Esophagus muscularis mucosa (tissue), 4 donors: ENCODE results near the gene TNFSF11. TPM values are rescaled to one million over a fixed set of nuclear protein-coding genes. Genes with fewer than 3 reads are reported as not detected.

Source experiments
- DNase-seq: peaks from one replicate; pipeline ENCODE4 v3.0.0-alpha.2; 2017; ENCODE audit errors: extremely low spot score
- H3K27ac ChIP-seq, 4 donors: fragments of 200-600 bp; sonication (generic); replicated peaks in 1 of 4; 1 replicate in 3 of 4; 2 replicates in 1 of 4; pipeline ENCODE4 v1.5.1; 2016 to 2019; ENCODE audit warnings: mild to moderate bottlenecking in 1 of 4
- H3K27me3 ChIP-seq, 4 donors: fragments of 200-600 bp; sonication (generic); one replicate each; pipeline versions ENCODE4 v1.5.1 to v1.6.0; 2016 to 2019
- H3K36me3 ChIP-seq, 4 donors: fragments of 200-600 bp; sonication (generic); one replicate each; pipeline ENCODE4 v1.5.1; 2016 to 2019
- H3K4me1 ChIP-seq, 4 donors: fragments of 200-600 bp; sonication (generic); one replicate each; pipeline ENCODE4 v1.5.1; 2016 to 2019
- H3K4me3 ChIP-seq, 4 donors: fragments of 200-600 bp; sonication (generic); 1 replicate in 2 of 4; 2 replicates in 2 of 4; pipeline ENCODE4 v1.5.1; 2016 to 2019; ENCODE audit warnings: mild to moderate bottlenecking in 4 of 4, moderate library complexity in 1 of 4
- H3K9me3 ChIP-seq, 4 donors: fragments of 200-600 bp; sonication (generic); 1 replicate in 3 of 4; 2 replicates in 1 of 4; pipeline ENCODE4 v1.5.1; 2016 to 2019
- EP300 ChIP-seq: sonication (generic); formaldehyde crosslinking; IDR thresholded peaks from one replicate; pipeline ENCODE4 v1.6.1; 2017; ENCODE audit warnings: antibody characterized with exemption
- POLR2A ChIP-seq: fragments of 450-650 bp; IDR thresholded peaks from one replicate; pipeline ENCODE4 v1.6.1; 2017; ENCODE audit warnings: antibody characterized with exemption, moderate library complexity, mild to moderate bottlenecking, low read depth
- POLR2AphosphoS5 ChIP-seq, 2 donors: sonication (generic); formaldehyde crosslinking; IDR thresholded peaks; one replicate each; pipeline ENCODE4 v1.6.1; 2017; ENCODE audit warnings: antibody characterized with exemption in 2 of 2
- WGBS: methylation state at CpG from one replicate; pipeline ENCODE4 v1.1.5; 2018; 5-methylcytosine and 5-hydroxymethylcytosine counted together
- intact Hi-C: fragments of 100-400 bp; cut with DNase I; formaldehyde crosslinking; loops from one replicate; pipeline ENCODE4 v1.15.1; 2023
- total RNA-seq, 4 donors: library from RNA; depleted of rRNA; stranded (reverse); fragments of >200 nt; gene quantifications; one replicate each; pipeline versions ENCODE4 v1.1.0 to v1.2.1, GENCODE V29; 2016
- TF ChIP-seq, protein P1 (sequence below), 3 experiments: fragments of 200-600 bp in 2 of 3; fragments of 450-650 bp in 1 of 3; sonication (generic) in 2 of 3; IDR thresholded peaks; one replicate each; pipeline ENCODE4 v1.5.1; 2017 to 2019; ENCODE audit warnings: antibody characterized with exemption in 3 of 3, mild to moderate bottlenecking in 2 of 3, moderate library complexity in 1 of 3

The TNFSF11 gene
- total RNA-seq, 4 donors from 2014 or later: 0.17 TPM; not detected in 3

DNA sequence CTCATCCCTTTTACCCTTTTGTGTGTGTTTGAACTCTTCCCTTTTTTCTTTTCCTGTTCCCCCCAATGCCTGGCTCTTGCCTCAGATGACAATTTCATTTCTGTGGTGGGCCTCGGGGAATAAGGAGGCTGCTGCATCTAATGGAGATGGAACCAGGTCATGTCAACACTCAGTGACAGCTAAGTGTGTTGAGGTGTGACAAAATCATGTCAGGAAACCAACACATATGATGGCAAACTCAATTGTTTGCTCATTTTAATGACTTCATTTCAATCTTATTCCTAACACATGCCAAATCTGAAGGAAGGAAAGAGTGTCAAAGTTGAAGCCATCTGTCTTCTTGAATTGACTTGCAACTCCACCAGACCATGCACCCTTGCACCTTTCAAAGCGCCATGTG is 36.7 kb downstream of the TNFSF11 start:
- Histone ChIP-seq H3K27ac (no peak overlapping the region), H3K4me1 (no peaks in the 10 kb centered on the region), H3K27me3 (no peaks in the 10 kb centered on the region), H3K9me3 (no peaks in the 10 kb centered on the region), H3K36me3 (no peaks in the 10 kb centered on the region), H3K4me3 (no peak overlapping the region)
- no peak for DNase-seq
- intact Hi-C loops: no loop called here
- 76% methylated on average over 2 of the region's 2 CpGs for WGBS
- no peak for TF ChIP-seq POLR2AphosphoS5 (IDR thresholded peaks at IDR 0.05)

DNA sequence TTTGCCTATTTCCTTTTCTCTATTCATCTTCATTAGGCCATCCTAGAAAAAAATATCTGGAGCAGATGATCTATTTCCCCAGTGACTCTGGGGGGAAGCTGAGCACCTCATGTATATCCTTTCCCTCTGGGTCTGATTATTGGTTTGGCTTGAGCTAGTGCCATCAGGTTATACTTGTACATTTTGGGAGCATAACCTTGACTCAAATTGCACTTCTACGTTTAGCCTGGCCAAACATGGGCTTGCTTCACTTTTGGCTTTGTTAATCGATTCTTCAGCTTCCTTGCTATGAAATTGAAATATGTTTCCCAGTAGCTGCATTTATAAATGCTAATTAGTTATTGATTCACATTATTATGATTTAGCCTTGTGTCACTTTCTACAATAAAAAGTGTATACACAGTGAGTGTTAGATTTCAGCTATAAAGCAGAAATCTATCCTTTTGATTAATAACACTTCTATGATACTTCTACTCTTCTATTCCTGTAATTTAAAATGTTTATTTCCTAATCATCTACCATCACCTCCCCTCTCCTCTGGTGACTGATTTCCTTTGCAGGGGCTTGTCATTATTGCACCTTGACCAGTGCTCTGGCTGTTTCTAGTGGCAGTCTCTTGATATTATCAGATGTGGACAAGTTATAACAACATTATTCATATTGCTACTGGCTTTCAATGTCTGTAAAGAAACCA is 37.3 kb downstream of the TNFSF11 start:
- no peaks in the 10 kb centered on the region for H3K27me3 ChIP-seq
- no peaks in the 10 kb centered on the region for H3K36me3 ChIP-seq
- intact Hi-C loops: no loop called here
- no peak for DNase-seq
- WGBS: 88% methylated on average over 2 of the region's 2 CpGs
- no peak overlapping the region for H3K4me3 ChIP-seq
- H3K9me3 ChIP-seq: no peaks in the 10 kb centered on the region
- TF ChIP-seq POLR2AphosphoS5 (IDR thresholded peaks at IDR 0.05): no peak
- H3K27ac ChIP-seq: no peak overlapping the region
- no peaks in the 10 kb centered on the region for H3K4me1 ChIP-seq

DNA sequence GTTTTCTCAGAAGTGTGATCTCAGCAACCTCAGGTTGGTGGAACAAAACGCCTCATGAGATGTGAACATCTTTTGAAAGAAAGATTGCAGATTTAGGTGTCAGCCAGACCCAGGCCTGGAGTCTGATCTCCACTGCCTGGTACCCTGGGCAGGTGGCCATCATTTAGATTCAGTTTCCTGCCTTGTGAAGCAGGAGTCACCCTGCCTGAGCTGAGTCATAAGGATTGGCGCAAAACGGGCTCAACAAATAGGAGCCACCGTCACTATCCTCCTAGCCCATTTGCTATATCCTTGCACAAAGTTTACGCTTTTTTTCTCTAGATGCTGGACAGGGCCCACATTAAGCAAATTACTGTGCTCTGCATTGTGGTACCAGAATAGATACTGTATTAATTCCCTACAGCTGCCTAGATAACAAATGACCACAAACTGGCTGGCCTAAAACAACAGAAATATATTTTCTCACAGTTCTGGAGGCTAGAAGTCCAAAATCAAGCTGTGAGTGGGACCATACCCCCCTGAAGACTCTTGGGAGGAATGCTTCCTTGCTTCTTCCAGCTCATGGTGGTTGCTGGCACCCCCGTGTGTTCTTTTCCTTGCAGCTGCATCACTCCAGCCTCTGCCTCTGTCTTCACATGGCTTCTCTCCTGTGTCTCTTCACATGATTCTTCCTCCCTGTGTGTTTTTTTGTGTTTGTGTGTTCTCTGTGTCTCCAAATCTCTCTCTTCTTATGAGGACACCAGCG is 38.2 kb downstream of the TNFSF11 start:
- DNase-seq: no peak
- TF ChIP-seq POLR2A (no peak), EP300 (no peak), POLR2AphosphoS5 (IDR thresholded peaks at IDR 0.05) (no peak)
- TF ChIP-seq, protein P1, sequence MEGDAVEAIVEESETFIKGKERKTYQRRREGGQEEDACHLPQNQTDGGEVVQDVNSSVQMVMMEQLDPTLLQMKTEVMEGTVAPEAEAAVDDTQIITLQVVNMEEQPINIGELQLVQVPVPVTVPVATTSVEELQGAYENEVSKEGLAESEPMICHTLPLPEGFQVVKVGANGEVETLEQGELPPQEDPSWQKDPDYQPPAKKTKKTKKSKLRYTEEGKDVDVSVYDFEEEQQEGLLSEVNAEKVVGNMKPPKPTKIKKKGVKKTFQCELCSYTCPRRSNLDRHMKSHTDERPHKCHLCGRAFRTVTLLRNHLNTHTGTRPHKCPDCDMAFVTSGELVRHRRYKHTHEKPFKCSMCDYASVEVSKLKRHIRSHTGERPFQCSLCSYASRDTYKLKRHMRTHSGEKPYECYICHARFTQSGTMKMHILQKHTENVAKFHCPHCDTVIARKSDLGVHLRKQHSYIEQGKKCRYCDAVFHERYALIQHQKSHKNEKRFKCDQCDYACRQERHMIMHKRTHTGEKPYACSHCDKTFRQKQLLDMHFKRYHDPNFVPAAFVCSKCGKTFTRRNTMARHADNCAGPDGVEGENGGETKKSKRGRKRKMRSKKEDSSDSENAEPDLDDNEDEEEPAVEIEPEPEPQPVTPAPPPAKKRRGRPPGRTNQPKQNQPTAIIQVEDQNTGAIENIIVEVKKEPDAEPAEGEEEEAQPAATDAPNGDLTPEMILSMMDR (IDR thresholded peaks at IDR 0.05): no peak
- Histone ChIP-seq H3K27ac (no peak overlapping the region), H3K27me3 (no peaks in the 10 kb centered on the region), H3K4me1 (no peaks in the 10 kb centered on the region), H3K36me3 (no peaks in the 10 kb centered on the region), H3K4me3 (no peak overlapping the region), H3K9me3 (no peaks in the 10 kb centered on the region)
- WGBS: 83% methylated on average over 7 of the region's 7 CpGs
- intact Hi-C loops: no loop called here

DNA sequence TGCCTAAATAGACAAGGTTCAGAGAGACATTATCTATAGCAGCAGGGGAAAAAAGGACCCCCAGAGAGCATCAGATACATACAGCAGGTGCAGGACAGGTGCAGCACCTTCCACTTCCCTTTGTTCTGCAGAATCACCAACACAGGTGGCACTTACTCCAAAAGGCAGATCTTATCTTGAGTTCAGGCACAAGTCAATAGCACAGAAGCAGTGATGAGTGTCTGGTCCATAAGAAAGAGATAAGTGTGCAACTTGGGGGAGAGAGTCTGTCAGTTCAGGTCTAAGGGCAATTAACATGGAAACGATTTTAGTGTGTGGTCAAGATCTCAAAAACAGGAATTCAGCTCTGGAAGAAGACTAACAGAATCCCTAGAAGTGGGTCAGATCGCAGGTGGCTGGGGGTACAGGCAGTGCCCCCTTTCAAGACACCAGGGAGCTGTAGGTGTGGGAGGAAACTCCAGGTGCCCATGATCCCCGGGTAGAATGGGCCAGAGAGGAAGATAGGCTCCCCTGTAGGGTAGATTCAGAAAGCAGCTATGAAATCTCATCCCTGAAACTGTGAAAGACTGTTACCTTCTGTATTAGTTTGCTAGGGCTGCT is 40.6 kb downstream of the TNFSF11 start:
- Histone ChIP-seq H3K27ac (no peak overlapping the region), H3K4me3 (no peak overlapping the region), H3K27me3 (no peaks in the 10 kb centered on the region), H3K36me3 (no peaks in the 10 kb centered on the region), H3K9me3 (no peaks in the 10 kb centered on the region), H3K4me1 (no peaks in the 10 kb centered on the region)
- DNase-seq: no peak
- TF ChIP-seq POLR2AphosphoS5 (IDR thresholded peaks at IDR 0.05): no peak
- TF ChIP-seq EP300: no peak
- no peak for TF ChIP-seq POLR2A
- TF ChIP-seq, protein P1 (IDR thresholded peaks at IDR 0.05): no peak
- intact Hi-C loops: no loop called here
- 86% methylated on average over 3 of the region's 3 CpGs for whole genome bisulfite sequencing

GRCh38 chr13:42615691-42616090 is 41.7 kb downstream of the TNFSF11 start:
- Histone ChIP-seq H3K36me3 (no peaks in the 10 kb centered on the region), H3K27ac (no peak overlapping the region), H3K4me1 (no peaks in the 10 kb centered on the region), H3K27me3 (no peaks in the 10 kb centered on the region), H3K9me3 (no peaks in the 10 kb centered on the region), H3K4me3 (no peak overlapping the region)
- TF ChIP-seq EP300: no peak
- TF ChIP-seq POLR2A: no peak
- TF ChIP-seq, protein P1 (IDR thresholded peaks at IDR 0.05): no peak
- no peak for TF ChIP-seq POLR2AphosphoS5 (IDR thresholded peaks at IDR 0.05)
- intact Hi-C loops: no loop called here
- no peak for DNase-seq
- 88% methylated on average over 6 of the region's 6 CpGs for WGBS
